Hepatocyte (in vitro differentiated cells): Measurements from ENCODE around the gene FTSJ1.

Source experiments
- CTCF ChIP-seq: fragments of 200-600 bp; sonication (generic); IDR thresholded peaks from 2 replicates; pipeline ENCODE4 v1.5.1; 2016; ENCODE audit warnings: antibody characterized with exemption, mild to moderate bottlenecking; ENCODE audit not compliant: poor library complexity
- EZH2 ChIP-seq: fragments of 200-600 bp; sonication (generic); IDR thresholded peaks from 2 replicates; pipeline ENCODE4 v1.6.1; 2016; ENCODE audit warnings: antibody characterized with exemption, mild to moderate bottlenecking, borderline replicate concordance
- EZH2phosphoT487 ChIP-seq: fragments of 200-600 bp; sonication (generic); IDR thresholded peaks from one replicate; pipeline ENCODE4 v1.6.1; 2018; ENCODE audit warnings: antibody characterized with exemption, mild to moderate bottlenecking, low read depth, moderate library complexity; ENCODE audit not compliant: unreplicated experiment, severe bottlenecking

- TF ChIP-seq CTCF, result no peak
- no peak for TF ChIP-seq EZH2
- no peak for TF ChIP-seq EZH2phosphoT487
Observed at GRCh38 chrX:48456628-48457331, 19.2 kb upstream of the FTSJ1 start.
